NCI-H526 (cell line): ENCODE measurements around the gene PEAK1.
"Not testable (repeated sequence)": the region's sequence is repeated elsewhere in the genome, so short reads cannot be mapped to it uniquely, and the experiment has no call there.

Source experiments
- DNase-seq, 2 experiments: peaks; one replicate each; lab custom pipeline; 2025; lab: John Stamatoyannopoulos, UW

Gene PEAK1

GRCh38 chr15:77178411-77178810, 241.5 kb downstream of the PEAK1 start:
- DNase-seq, result no peak

GRCh38 chr15:77176148-77176547, 243.8 kb downstream of the PEAK1 start:
- DNase-seq, result not testable (repeated sequence)

GRCh38 chr15:77173487-77173886, 246.4 kb downstream of the PEAK1 start:
- peak in 1 of 2 experiments; percentile 43 for DNase-seq

- no peak for DNase-seq
Measured at GRCh38 chr15:77171221-77171967, 248.5 kb downstream of the PEAK1 start.

- DNase-seq, result no peak
Measured at GRCh38 chr15:77168616-77169015, 251.3 kb downstream of the PEAK1 start.

GRCh38 chr15:77168141-77168540, 251.8 kb downstream of the PEAK1 start:
- peak; percentile 57 to 72 for DNase-seq

GRCh38 chr15:77167406-77167805, 252.5 kb downstream of the PEAK1 start:
- no peak for DNase-seq

GRCh38 chr15:77163781-77164384, 256.0 kb downstream of the PEAK1 start:
- no peak for DNase-seq

GRCh38 chr15:77162872-77163633, 256.9 kb downstream of the PEAK1 start:
- DNase-seq, result no peak

- DNase-seq, result peak in 1 of 2 experiments; percentile 22
Measured at GRCh38 chr15:77160562-77161478, 259.1 kb downstream of the PEAK1 start.

GRCh38 chr15:77156000-77156399, 263.9 kb downstream of the PEAK1 start:
- peak in 1 of 2 experiments; percentile 28 for DNase-seq

GRCh38 chr15:77148191-77148590, 271.7 kb downstream of the PEAK1 start:
- DNase-seq, result no peak

GRCh38 chr15:77145370-77145769, 274.5 kb downstream of the PEAK1 start:
- DNase-seq, result no peak

- DNase-seq, result no peak
Measured at GRCh38 chr15:77144492-77145070, 275.3 kb downstream of the PEAK1 start.

GRCh38 chr15:77144026-77144425, 275.9 kb downstream of the PEAK1 start:
- no peak for DNase-seq

GRCh38 chr15:77143616-77144015, 276.3 kb downstream of the PEAK1 start:
- DNase-seq, result no peak

GRCh38 chr15:77143191-77143590, 276.7 kb downstream of the PEAK1 start:
- DNase-seq, result no peak

GRCh38 chr15:77140220-77140619, 279.7 kb downstream of the PEAK1 start:
- no peak for DNase-seq

- no peak for DNase-seq
Measured at GRCh38 chr15:77139312-77139711, 280.6 kb downstream of the PEAK1 start.

GRCh38 chr15:77138167-77138522, 281.8 kb downstream of the PEAK1 start:
- DNase-seq, result no peak

- no peak for DNase-seq
Measured at GRCh38 chr15:77135181-77135580, 284.7 kb downstream of the PEAK1 start.
